HCT116 (cell line): ENCODE measurements around the gene RPTOR. TPM values are rescaled to one million over a fixed set of nuclear protein-coding genes. Genes with fewer than 3 reads are reported as not detected.

Experiments used
- ATAC-seq: fragments of 200-7000 bp; cut with Tn5 transposase; 2 replicates; pipeline ENCODE4 v1.9.1; 2020; ENCODE audit warnings: mild to moderate bottlenecking, moderate library complexity
- BruUV-seq: library from RNA; stranded (reverse); fragments of 400-500 nt; replicated peaks from 2 replicates; lab custom pipeline; 2021; lab: Mats Ljungman, UMichigan
- CTCF ChIA-PET: fragments of 300-600 bp; sonication (Branson Sonifier 250); formaldehyde crosslinking; loops from one replicate; lab custom pipeline; 2021; ENCODE audit warnings: antibody characterized with exemption; lab: Charles Lee
- POLR2A ChIA-PET: fragments of 300-600, 350-600 bp; sonication (Branson Sonifier 250); formaldehyde crosslinking; loops from one replicate; lab custom pipeline; 2021; ENCODE audit warnings: antibody characterized with exemption; lab: Charles Lee
- RAD21 ChIA-PET, 2 experiments: fragments of 300-600 bp; sonication (Branson Sonifier 250); formaldehyde crosslinking; loops; one replicate each; lab custom pipeline; 2023; ENCODE audit warnings: low total read pairs in 2 of 2; ENCODE audit not compliant: uncharacterized antibody in 2 of 2, unreplicated experiment in 2 of 2, low non-redundant PET in 1 of 2; lab: Charles Lee
- DNase-seq: peaks from one replicate; pipeline ENCODE4 v3.0.0-alpha.2; 2010; ENCODE audit warnings: low read depth, low spot score
- H2AFZ ChIP-seq: fragments of 200-600 bp; shearing (Covaris generic), sonication (generic); 2 replicates; pipeline ENCODE4 v1.6.1; 2017; ENCODE audit warnings: low read depth, mixed run types, mixed read lengths, antibody characterized with exemption, low read length; ENCODE audit not compliant: poor library complexity, severe bottlenecking
- H3K27ac ChIP-seq: 2 replicates; pipeline ENCODE4 v1.5.1; 2012; ENCODE audit warnings: low read depth, low read length
- H3K27me3 ChIP-seq: fragments of 200-600 bp; sonication (generic); 2 replicates; pipeline ENCODE4 v1.6.1; 2016; ENCODE audit warnings: mixed run types, low read length, mixed read lengths; ENCODE audit not compliant: insufficient read depth
- H3K36me3 ChIP-seq, 2 experiments: fragments of 200-500 bp in 1 of 2; fragments of 200-600 bp in 1 of 2; sonication (Bioruptor generic) in 1 of 2; sonication (generic) in 1 of 2; 2 replicates each; pipeline versions ENCODE4 v1.5.1 to v1.6.1; 2014 to 2016; ENCODE audit warnings: low read length in 2 of 2, inconsistent platforms in 1 of 2, mixed read lengths in 1 of 2, mixed run types in 1 of 2; ENCODE audit not compliant: insufficient read depth in 2 of 2, control insufficient read depth in 1 of 2
- H3K4me1 ChIP-seq, 2 experiments: fragments of 200-600 bp in 1 of 2; sonication (generic) in 1 of 2; 2 replicates each; pipeline versions ENCODE4 v1.5.1 to v1.6.1; 2012 to 2017; ENCODE audit warnings: low read length in 2 of 2, inconsistent platforms in 1 of 2, mild to moderate bottlenecking in 1 of 2, mixed read lengths in 1 of 2, mixed run types in 1 of 2, moderate library complexity in 1 of 2; ENCODE audit not compliant: insufficient read depth in 2 of 2, control insufficient read depth in 1 of 2
- H3K4me2 ChIP-seq: fragments of 200-600 bp; sonication (generic); 2 replicates; pipeline ENCODE4 v1.6.1; 2017; ENCODE audit warnings: mixed run types, low read length, mixed read lengths
- H3K4me3 ChIP-seq, 2 experiments: fragments of 200-600 bp in 1 of 2; sonication (generic) in 1 of 2; replicated peaks in 1 of 2; 2 replicates each; pipeline ENCODE4 v1.5.1; 2011 to 2016; ENCODE audit warnings: low read length in 2 of 2, control low read depth in 1 of 2, low read depth in 1 of 2, mild to moderate bottlenecking in 1 of 2, mixed read lengths in 1 of 2, mixed run types in 1 of 2
- H3K79me2 ChIP-seq: fragments of 200-600 bp; sonication (generic); 2 replicates; pipeline ENCODE4 v1.6.1; 2017; ENCODE audit warnings: mild to moderate bottlenecking, mixed run types, low read length, moderate library complexity, mixed read lengths; ENCODE audit not compliant: insufficient read depth
- H3K9ac ChIP-seq: fragments of 200-600 bp; sonication (generic); 2 replicates; pipeline ENCODE4 v1.6.1; 2016; ENCODE audit warnings: low read length, mixed read lengths
- H3K9me2 ChIP-seq: fragments of 200-600 bp; sonication (generic), shearing (Covaris generic); 2 replicates; pipeline ENCODE4 v1.6.1; 2017; ENCODE audit warnings: mixed run types, mild to moderate bottlenecking, moderate library complexity; ENCODE audit not compliant: insufficient read depth
- H3K9me3 ChIP-seq, 2 experiments: fragments of 200-500 bp in 1 of 2; fragments of 200-600 bp in 1 of 2; sonication (Bioruptor generic) in 1 of 2; sonication (generic) in 1 of 2; 2 replicates each; pipeline ENCODE4 v1.6.1; 2014 to 2017; ENCODE audit warnings: low read length in 2 of 2, mixed read lengths in 2 of 2, inconsistent platforms in 1 of 2, low read depth in 1 of 2, mild to moderate bottlenecking in 1 of 2, mixed run types in 1 of 2, moderate library complexity in 1 of 2; ENCODE audit not compliant: control insufficient read depth in 1 of 2, insufficient read depth in 1 of 2
- H4K20me1 ChIP-seq: fragments of 200-600 bp; sonication (generic), shearing (Covaris generic); 2 replicates; pipeline ENCODE4 v1.6.1; 2017; ENCODE audit warnings: mixed run types, mild to moderate bottlenecking, moderate library complexity; ENCODE audit not compliant: insufficient read depth
- ATF3 ChIP-seq: IDR thresholded peaks from 2 replicates; pipeline ENCODE4 v1.6.1; 2012
- CTCF ChIP-seq, 3 experiments: fragments of 200-600 bp in 1 of 3; sonication (generic) in 1 of 3; IDR thresholded peaks in 2 of 3; conservative IDR thresholded peaks in 1 of 3; 2 replicates each; pipeline ENCODE4 v1.5.1; 2012 to 2017; ENCODE audit warnings: low read depth in 2 of 3, low read length in 2 of 3, antibody characterized with exemption in 1 of 3, borderline replicate concordance in 1 of 3, control low read depth in 1 of 3, mild to moderate bottlenecking in 1 of 3, mixed read lengths in 1 of 3, mixed run types in 1 of 3, moderate library complexity in 1 of 3; ENCODE audit not compliant: insufficient read depth in 1 of 3
- EGR1 ChIP-seq: IDR thresholded peaks from 2 replicates; pipeline ENCODE4 v1.6.1; 2012; ENCODE audit warnings: low read depth
- FOSL1 ChIP-seq: IDR thresholded peaks from 2 replicates; pipeline ENCODE4 v1.6.1; 2012; ENCODE audit warnings: low read depth
- MAX ChIP-seq: IDR thresholded peaks from 2 replicates; pipeline ENCODE4 v1.6.1; 2012
- REST ChIP-seq: IDR thresholded peaks from 2 replicates; pipeline ENCODE4 v1.6.1; 2012; ENCODE audit warnings: low read depth
- YY1 ChIP-seq: IDR thresholded peaks from 2 replicates; pipeline ENCODE4 v1.6.1; 2011; ENCODE audit warnings: low read length, low read depth, moderate library complexity, mild to moderate bottlenecking; ENCODE audit not compliant: insufficient replicate concordance; ENCODE audit errors: extremely low read depth
- intact Hi-C: fragments of 100-400 bp; cut with micrococcal nuclease; formaldehyde crosslinking; loops from 2 replicates; pipeline ENCODE4 v1.10.0; 2022
- total RNA-seq: library from RNA; stranded (reverse); gene quantifications from one replicate; pipeline ENCODE4 v1.2.1, GENCODE V29; 2021; ENCODE audit not compliant: unreplicated experiment

RPTOR gene
- total RNA-seq, 1 experiment from 2014 or later = 69.5 TPM

GRCh38 chr17:80766290-80766855 is 221.7 kb downstream of the RPTOR start:
- intact Hi-C loops = no loop called here
- Histone ChIP-seq H3K27ac (no peak overlapping the region), H3K9me3 (no peaks in the 10 kb centered on the region), H3K9me2 (no peaks in the 10 kb centered on the region), H3K4me3 (no peak overlapping the region), H4K20me1 (no peaks in the 10 kb centered on the region), H3K36me3 (no peaks in the 10 kb centered on the region), H3K9ac (no peak overlapping the region), H3K4me1 (peaks cover 11 to 15% of the 10 kb centered on the region in 2 experiments), H3K4me2 (no peak overlapping the region), H3K27me3 (no peaks in the 10 kb centered on the region), H3K79me2 (0 out of 2 replicates have a peak, but pooled peaks cover 4% of the 10 kb centered on the region), H2AFZ (no peak overlapping the region)
- no peak for DNase-seq
- RAD21 ChIA-PET = no interaction called here
- POLR2A ChIA-PET = no interaction called here
- CTCF ChIA-PET = no interaction called here
- TF ChIP-seq MAX (no peak), FOSL1 (no peak), REST (no peak), CTCF (IDR thresholded peaks at IDR 0.05 in 2 of 3, conservative IDR thresholded peaks at IDR 0.05 in 1 of 3; ENCODE audit: borderline replicate concordance in 1 of 3, insufficient read depth in 1 of 3, low read depth in 2 of 3, low read length in 2 of 3) (no peak), EGR1 (no peak), ATF3 (no peak), YY1 (no peak)
- no peak for ATAC-seq
- no TSS peak for BruUV-seq
